Measurements from ENCODE around the gene AHR.

DNA sequence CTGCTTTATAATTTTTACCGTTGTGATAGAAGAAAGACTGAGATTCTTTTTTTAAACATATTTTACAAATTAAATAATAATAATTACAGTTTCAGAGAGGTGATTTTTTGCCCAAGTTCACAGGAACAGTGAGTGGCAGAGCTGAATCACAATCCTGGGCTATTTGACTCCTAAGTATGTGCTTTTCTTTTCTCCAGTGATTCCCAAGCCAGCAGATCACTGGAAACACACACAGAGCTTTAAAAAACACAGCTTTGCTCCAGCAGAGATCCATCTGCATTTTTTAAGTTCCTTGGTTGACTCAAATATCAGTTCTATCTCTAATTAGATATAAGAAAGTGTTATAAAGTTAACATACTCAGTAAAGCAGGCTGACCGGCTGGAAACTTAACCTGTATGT, 69.0 kb downstream of the AHR start:
- TF ChIP-seq, protein P1, sequence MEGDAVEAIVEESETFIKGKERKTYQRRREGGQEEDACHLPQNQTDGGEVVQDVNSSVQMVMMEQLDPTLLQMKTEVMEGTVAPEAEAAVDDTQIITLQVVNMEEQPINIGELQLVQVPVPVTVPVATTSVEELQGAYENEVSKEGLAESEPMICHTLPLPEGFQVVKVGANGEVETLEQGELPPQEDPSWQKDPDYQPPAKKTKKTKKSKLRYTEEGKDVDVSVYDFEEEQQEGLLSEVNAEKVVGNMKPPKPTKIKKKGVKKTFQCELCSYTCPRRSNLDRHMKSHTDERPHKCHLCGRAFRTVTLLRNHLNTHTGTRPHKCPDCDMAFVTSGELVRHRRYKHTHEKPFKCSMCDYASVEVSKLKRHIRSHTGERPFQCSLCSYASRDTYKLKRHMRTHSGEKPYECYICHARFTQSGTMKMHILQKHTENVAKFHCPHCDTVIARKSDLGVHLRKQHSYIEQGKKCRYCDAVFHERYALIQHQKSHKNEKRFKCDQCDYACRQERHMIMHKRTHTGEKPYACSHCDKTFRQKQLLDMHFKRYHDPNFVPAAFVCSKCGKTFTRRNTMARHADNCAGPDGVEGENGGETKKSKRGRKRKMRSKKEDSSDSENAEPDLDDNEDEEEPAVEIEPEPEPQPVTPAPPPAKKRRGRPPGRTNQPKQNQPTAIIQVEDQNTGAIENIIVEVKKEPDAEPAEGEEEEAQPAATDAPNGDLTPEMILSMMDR (IDR thresholded peaks at IDR 0.05), result no peak
- TF ChIP-seq ZFX (IDR thresholded peaks at IDR 0.05; ENCODE audit: borderline replicate concordance), result no peak

Data from 22Rv1 (cell line).